Heart right ventricle (tissue), 16 donors: ENCODE data around the gene GDNF. TPM values are rescaled to one million over a fixed set of nuclear protein-coding genes. Genes with fewer than 3 reads are reported as not detected.

Experiments used
- ATAC-seq, 8 donors: fragments of 200-7000 bp; cut with Tn5 transposase; one replicate each; pipeline ENCODE4 v1.9.1; 2020; ENCODE audit warnings: mild to moderate bottlenecking in 8 of 8, moderate library complexity in 8 of 8, moderate number of reproducible peaks in 1 of 8
- DNase-seq, 2 donors: peaks; one replicate each; pipeline ENCODE4 v3.0.0-alpha.2; 2020
- H3K27ac ChIP-seq, 10 donors: fragments of 200-600 bp; sonication (generic) in 2 of 10; one replicate each; pipeline versions ENCODE4 v1.5.0 to v1.8.0; 2020 to 2022; ENCODE audit warnings: mild to moderate bottlenecking in 3 of 10
- H3K27me3 ChIP-seq, 7 donors: fragments of 200-600 bp; one replicate each; pipeline ENCODE4 v1.8.0; 2021 to 2022; ENCODE audit warnings: mild to moderate bottlenecking in 2 of 7
- H3K36me3 ChIP-seq, 9 donors: fragments of 200-600 bp; sonication (generic) in 1 of 9; one replicate each; pipeline versions ENCODE4 v1.5.0 to v1.8.0; 2020 to 2022; ENCODE audit warnings: mild to moderate bottlenecking in 2 of 9
- H3K4me1 ChIP-seq, 9 donors: fragments of 200-600 bp; sonication (generic) in 1 of 9; one replicate each; pipeline versions ENCODE4 v1.5.0 to v1.8.0; 2020 to 2022; ENCODE audit warnings: mild to moderate bottlenecking in 4 of 9
- H3K4me3 ChIP-seq, 10 donors: fragments of 200-600 bp; sonication (generic) in 2 of 10; one replicate each; pipeline versions ENCODE4 v1.5.0 to v1.8.0; 2020 to 2022; ENCODE audit warnings: mild to moderate bottlenecking in 7 of 10, moderate library complexity in 2 of 10
- H3K9me3 ChIP-seq, 11 donors: fragments of 200-600 bp in 10 of 11; sonication (generic) in 2 of 11; one replicate each; pipeline versions ENCODE4 v1.5.0 to v1.8.0; 2013 to 2022; ENCODE audit warnings: mild to moderate bottlenecking in 2 of 11, control low read depth in 1 of 11, moderate library complexity in 1 of 11
- CTCF ChIP-seq, 9 donors: fragments of 200-600 bp; sonication (generic) in 2 of 9; IDR thresholded peaks; one replicate each; pipeline versions ENCODE4 v1.5.0 to v1.8.0; 2021 to 2022; ENCODE audit warnings: antibody characterized with exemption in 9 of 9, mild to moderate bottlenecking in 5 of 9, moderate library complexity in 1 of 9
- WGBS, 2 donors: extraction: QIAGEN DNeasy Blood & Tissue Kit; methylation state at CpG; one replicate each; pipeline ENCODE4 v1.1.7; 2013; ENCODE audit warnings: inconsistent platforms in 1 of 2; 5-methylcytosine and 5-hydroxymethylcytosine counted together
- intact Hi-C, 10 donors: fragments of 100-400 bp; cut with DNase I; formaldehyde crosslinking; loops; one replicate each; pipeline versions ENCODE4 v1.11.1 to v1.14.2; 2022
- polyA plus RNA-seq, 2 donors: library from polyadenylated mRNA; stranded (reverse); fragments of 200-250 nt; gene quantifications; one replicate each; pipeline ENCODE4 v1.2.3, GENCODE V29; 2013
- total RNA-seq, 10 donors: library from RNA; stranded (reverse); fragmentation: NEBNext Ultra II Directional in 3 of 10; extraction: Animal tissue kit (Norgen Biotek cat#: 25700) in 3 of 10; gene quantifications; one replicate each; pipeline versions ENCODE4 v1.2.1 to v1.2.4, GENCODE V29; 2021 to 2023
- donor health status: Arrhythmogenic right ventricular cardiomyopathy.
- donor health status: ischemic (EF 13 %, LVEDD 7.1; RV severe dilation, severe dysfunction).
- donor health status: healthy with polysubstance abuse.
- donor health status: DM: no; HTN: yes; CAD: no.
- donor health status: DM: no; HTN: no; CAD: no.
- donor health status: ischemic (EF 25% LVEDD 6.9; RV normal size, moderate dysfunction).
- donor health status: ischemic (EF 25% LVEDD 5.7; RV mildly dilated, moderate dysfunction).
- donor health status: healthy.
- donor health status: DM: yes; HTN: yes; CAD: no.
- donor health status: Ischemic cardiomyopathy.
- donor health status: ischemic (EF 35%, LVEDD 5.7; RV mildly dilated, moderate dysfunction).
- donor health status: nonischemic (EF 11% LVEDD 7.7; RV severe dilation, severe dysfunction).
- donor health status: DM: yes; HTN: yes; CAD: no.
- donor health status: PGD.
- donor health status: ischemic (EF 29% LVEDD 5.4; RV normal size, mild dysfunction).
- donor health status: nonischemic (EF 23%, LVEDD 6.1; RV moderate dilation, normal function).

GDNF gene
- total and polyA plus RNA-seq, 12 donors: 0.04 to 0.94 (median 0.21) TPM; not detected in 3

GRCh38 chr5:37791321-37791720 lies 48.5 kb downstream of the GDNF start:
- DNase-seq: no peak
- 71 to 77% methylated on average over 2 of the region's 2 CpGs for whole genome bisulfite sequencing, 2 donors
- no peak for TF ChIP-seq CTCF (IDR thresholded peaks at IDR 0.05)
- H3K4me1 ChIP-seq: no peaks in the 10 kb centered on the region
- no peak overlapping the region for H3K4me3 ChIP-seq
- no peaks in the 10 kb centered on the region for H3K27me3 ChIP-seq
- peaks cover 0 to 35% (median 5%) of the 10 kb centered on the region in 11 donors for H3K9me3 ChIP-seq
- no peak for ATAC-seq
- intact Hi-C loops: no loop called here
- H3K27ac ChIP-seq: no peak overlapping the region
- no peaks in the 10 kb centered on the region for H3K36me3 ChIP-seq

DNA sequence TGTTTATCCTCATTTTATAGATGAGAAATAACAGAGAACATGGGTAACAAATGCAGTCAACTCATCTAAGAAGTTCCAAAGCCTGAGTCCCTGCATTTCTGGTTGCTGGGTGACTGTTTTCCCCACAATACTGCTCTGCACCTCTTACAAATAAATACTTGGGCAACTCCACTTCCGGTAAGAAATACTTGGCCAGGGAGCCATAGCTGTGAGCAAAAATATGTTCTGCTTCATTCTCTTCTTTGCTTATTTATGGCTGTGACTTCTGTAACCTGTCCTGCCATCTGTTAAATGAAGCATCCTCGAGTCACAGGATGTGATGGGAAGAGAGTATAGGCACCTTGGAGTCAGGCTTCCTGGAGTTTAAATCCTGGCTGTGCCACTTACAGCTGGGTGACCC lies 49.9 kb downstream of the GDNF start:
- Histone ChIP-seq H3K27me3 (no peaks in the 10 kb centered on the region), H3K4me3 (no peak overlapping the region), H3K9me3 (peaks cover 0 to 22% (median 4%) of the 10 kb centered on the region in 11 donors), H3K27ac (no peak overlapping the region), H3K36me3 (no peaks in the 10 kb centered on the region), H3K4me1 (no peaks in the 10 kb centered on the region)
- intact Hi-C loops: no loop called here
- 70% methylated on average over 2 of the region's 2 CpGs for WGBS, 2 donors
- TF ChIP-seq CTCF (IDR thresholded peaks at IDR 0.05): no peak
- no peak for DNase-seq
- ATAC-seq: no peak

GRCh38 chr5:37787742-37788141 lies 52.1 kb downstream of the GDNF start:
- no peak for TF ChIP-seq CTCF (IDR thresholded peaks at IDR 0.05)
- intact Hi-C loops: no loop called here
- no peak for DNase-seq
- no peaks in the 10 kb centered on the region for H3K27me3 ChIP-seq
- no peak overlapping the region for H3K27ac ChIP-seq
- WGBS, 2 donors: 52 to 53% methylated on average over 6 of the region's 6 CpGs
- peak in 1 of 8 donors; percentile 37 for ATAC-seq
- H3K4me3 ChIP-seq: no peak overlapping the region
- no peaks in the 10 kb centered on the region for H3K4me1 ChIP-seq
- H3K9me3 ChIP-seq: peaks cover 0 to 7% (median 0%) of the 10 kb centered on the region in 11 donors
- H3K36me3 ChIP-seq: no peaks in the 10 kb centered on the region

- Histone ChIP-seq H3K27ac (no peak overlapping the region), H3K4me1 (no peaks in the 10 kb centered on the region), H3K9me3 (peaks cover 0 to under 1% (median 0%) of the 10 kb centered on the region in 11 donors), H3K4me3 (no peak overlapping the region), H3K36me3 (no peaks in the 10 kb centered on the region), H3K27me3 (no peaks in the 10 kb centered on the region)
- intact Hi-C loops: no loop called here
- ATAC-seq: no peak
- TF ChIP-seq CTCF (IDR thresholded peaks at IDR 0.05): no peak
- WGBS, 2 donors: 90 to 95% methylated on average over 5 of the region's 5 CpGs
- no peak for DNase-seq
Measured at GRCh38 chr5:37786862-37787519, 52.9 kb downstream of the GDNF start.
